ENCODE measurements around the gene ZCCHC2.

Gene ZCCHC2

GRCh38 chr18:62611453-62612288, 88.8 kb downstream of the ZCCHC2 start:
- DNase-seq, result no peak

- no peak for DNase-seq
These were observed 89.4 kb downstream of the ZCCHC2 start for GRCh38 chr18:62612289-62612645.

DNA sequence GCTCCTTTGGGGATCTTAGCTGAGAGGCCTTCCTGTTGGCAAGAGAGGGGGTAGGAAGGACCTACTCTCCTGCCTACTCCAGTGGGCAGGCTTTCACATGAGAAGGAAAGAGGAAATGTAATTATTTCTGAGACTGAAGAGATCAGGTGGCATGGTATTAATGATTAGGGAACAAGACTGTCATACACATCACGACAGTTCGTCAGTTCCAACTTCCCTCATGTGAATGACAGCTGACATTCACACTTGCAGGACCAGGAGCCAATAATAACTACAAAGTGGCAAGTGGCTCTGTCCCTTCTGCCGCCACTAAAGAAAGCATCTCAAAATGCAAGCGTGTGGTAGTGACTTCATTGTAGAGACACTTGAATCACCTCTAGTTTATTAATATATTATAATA, 90.0 kb downstream of the ZCCHC2 start:
- DNase-seq, result no peak

GRCh38 chr18:62614494-62614893, 91.7 kb downstream of the ZCCHC2 start:
- DNase-seq, result no peak

DNA sequence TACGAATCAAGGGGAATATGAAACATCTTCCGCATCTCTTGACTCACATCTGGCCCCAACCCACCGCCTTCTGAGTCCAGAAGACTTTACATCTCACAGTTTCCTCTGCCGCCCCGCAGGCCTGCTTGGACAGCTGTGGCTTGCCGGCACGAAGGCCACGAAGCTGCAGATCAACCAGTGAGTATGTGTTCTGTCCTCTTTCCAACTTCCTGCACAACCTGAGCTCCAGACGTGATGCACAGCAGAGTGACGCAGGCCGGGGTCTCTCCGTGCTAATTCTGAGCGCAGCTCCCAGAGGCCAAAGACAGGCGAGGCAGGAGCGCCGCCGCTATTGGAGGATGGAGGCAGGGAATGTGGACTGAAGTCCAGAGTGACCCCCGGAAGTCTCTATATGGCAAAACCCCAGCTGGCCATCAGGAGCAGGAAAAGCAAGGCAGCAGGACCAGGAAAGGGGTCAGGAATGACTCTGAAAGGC, 93.5 kb downstream of the ZCCHC2 start:
- DNase-seq, result no peak

DNA sequence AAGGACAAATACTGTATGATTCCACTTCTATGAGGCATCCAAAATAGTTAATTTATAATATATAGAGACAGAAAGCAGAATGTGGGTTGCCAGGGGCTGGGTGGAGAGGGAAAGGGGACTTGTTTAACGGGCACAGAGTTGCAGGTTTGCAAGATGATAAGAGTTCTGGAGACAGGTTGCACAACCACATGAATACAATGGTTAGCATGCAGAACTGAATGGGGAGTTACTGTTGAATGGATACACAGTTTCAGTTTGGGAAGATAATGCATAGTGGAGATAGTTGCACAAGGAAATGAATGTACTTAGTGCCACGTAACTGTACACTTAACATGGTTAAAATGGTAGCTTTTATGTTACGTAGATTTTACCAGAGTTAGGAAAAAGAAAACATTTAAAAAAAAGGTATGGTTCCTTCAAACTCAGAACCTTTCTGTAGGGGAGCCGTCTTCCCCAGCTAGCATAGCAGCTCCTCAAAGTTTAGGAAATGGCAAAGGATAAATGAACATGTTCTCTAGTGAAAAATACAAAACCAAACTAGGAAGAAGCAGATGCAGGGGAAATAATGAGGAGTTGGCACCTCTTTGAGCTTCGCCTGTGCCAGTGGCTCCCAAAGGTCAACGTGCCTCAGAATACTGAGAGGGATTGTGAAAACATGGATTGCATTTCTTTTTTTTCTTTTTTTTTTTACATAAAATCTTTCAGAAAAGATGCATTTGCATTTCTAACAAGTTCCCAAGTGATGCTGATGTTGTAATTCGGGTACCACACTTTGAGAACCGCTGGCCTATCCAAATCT, 95.2 kb downstream of the ZCCHC2 start:
- DNase-seq, result no peak

GRCh38 chr18:62618735-62619134, 95.9 kb downstream of the ZCCHC2 start:
- no peak for DNase-seq

DNA sequence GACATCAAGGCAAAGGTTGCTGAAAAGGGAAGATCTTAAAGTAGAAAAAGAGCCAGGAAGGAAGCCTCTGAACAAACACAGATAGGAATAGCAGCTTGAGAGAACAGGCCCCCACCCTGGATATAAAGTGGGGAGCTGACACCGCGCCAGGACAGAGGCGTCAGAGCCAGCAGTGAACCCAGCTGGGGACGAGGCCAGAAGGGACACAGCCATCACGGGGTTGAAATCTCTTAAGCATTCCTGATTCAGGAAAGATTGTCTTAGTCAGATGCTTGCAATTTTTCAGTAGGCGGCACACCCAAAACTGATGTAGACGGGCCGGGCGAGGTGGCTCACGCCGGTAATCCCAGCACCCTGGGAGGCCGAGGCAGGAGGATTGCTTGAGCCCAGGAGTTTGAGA, 98.7 kb downstream of the ZCCHC2 start:
- no peak for DNase-seq

DNA sequence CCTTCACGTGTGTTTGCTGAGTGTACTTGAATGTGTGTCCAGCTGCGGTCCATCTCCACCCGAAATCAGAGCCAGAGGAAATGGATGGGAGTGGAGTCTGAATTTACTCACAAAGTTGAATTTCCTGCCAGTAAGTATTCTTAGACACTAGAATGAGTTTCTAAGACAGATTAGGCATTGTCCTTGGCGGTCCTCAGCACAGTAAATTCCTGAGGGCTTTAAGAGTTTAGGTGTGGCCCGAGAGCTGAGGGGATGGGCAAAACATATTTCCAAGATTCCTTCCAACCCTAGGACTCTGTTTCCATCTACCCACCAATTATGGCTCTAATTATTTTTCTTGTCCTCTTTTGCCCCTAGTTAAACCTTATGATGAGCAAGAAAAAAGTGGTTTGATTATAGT, 102.2 kb downstream of the ZCCHC2 start:
- no peak for DNase-seq

Data from activated CD4-positive, alpha-beta T cell treated with anti-CD3 and anti-CD28 coated beads, Interleukin-2, amount 50 U/mL, for 16 hours (primary cell).